Liver (tissue), 9 donors: ENCODE data around the gene NSUN5. TPM values are rescaled to one million over a fixed set of nuclear protein-coding genes. Genes with fewer than 3 reads are reported as not detected.
"Not testable (repeated sequence)": the region's sequence is repeated elsewhere in the genome, so short reads cannot be mapped to it uniquely, and the experiment has no call there.

Experiments
- DNase-seq: peaks from one replicate; pipeline ENCODE4 v3.0.0-alpha.2; 2017; ENCODE audit warnings: low spot score
- H3K27ac ChIP-seq, 2 donors: one replicate each; pipeline ENCODE4 v1.7.0; 2013; ENCODE audit warnings: inconsistent platforms in 2 of 2, low read length in 2 of 2, control low read depth in 1 of 2, low read depth in 1 of 2, mild to moderate bottlenecking in 1 of 2
- H3K27me3 ChIP-seq, 4 donors: one replicate each; pipeline versions ENCODE4 v1.6.1 to v1.7.0; 2013; ENCODE audit warnings: low read length in 3 of 4, inconsistent platforms in 1 of 4, mild to moderate bottlenecking in 1 of 4, moderate library complexity in 1 of 4; ENCODE audit not compliant: control insufficient read depth in 4 of 4, insufficient read depth in 4 of 4
- H3K36me3 ChIP-seq, 4 donors: one replicate each; pipeline versions ENCODE4 v1.6.1 to v1.7.0; 2013; ENCODE audit warnings: low read length in 3 of 4, mild to moderate bottlenecking in 3 of 4, low read depth in 1 of 4, moderate library complexity in 1 of 4; ENCODE audit not compliant: control insufficient read depth in 4 of 4, insufficient read depth in 3 of 4
- H3K4me1 ChIP-seq, 4 donors: one replicate each; pipeline versions ENCODE4 v1.6.1 to v1.7.0; 2013; ENCODE audit warnings: low read length in 3 of 4, mild to moderate bottlenecking in 3 of 4, moderate library complexity in 1 of 4; ENCODE audit not compliant: control insufficient read depth in 4 of 4, insufficient read depth in 4 of 4
- H3K4me3 ChIP-seq, 3 donors: one replicate each; pipeline versions ENCODE4 v1.6.1 to v1.7.0; 2013; ENCODE audit warnings: low read length in 3 of 3, control low read depth in 1 of 3, low read depth in 1 of 3, mild to moderate bottlenecking in 1 of 3
- H3K9ac ChIP-seq, 2 donors: one replicate each; pipeline ENCODE4 v1.7.0; 2013; ENCODE audit warnings: low read length in 2 of 2, mild to moderate bottlenecking in 2 of 2, moderate library complexity in 2 of 2, control low read depth in 1 of 2, low read depth in 1 of 2
- H3K9me3 ChIP-seq, 4 donors: one replicate each; pipeline versions ENCODE4 v1.6.1 to v1.7.0; 2013; ENCODE audit warnings: low read length in 3 of 4; ENCODE audit not compliant: control insufficient read depth in 4 of 4
- FOXA1 ChIP-seq: IDR thresholded peaks from 2 replicates; pipeline ENCODE4 v1.6.1; 2016; ENCODE audit warnings: antibody characterized with exemption
- FOXA2 ChIP-seq: IDR thresholded peaks from 2 replicates; pipeline ENCODE4 v1.6.1; 2016; ENCODE audit warnings: antibody characterized with exemption
- GABPA ChIP-seq, 2 donors: IDR thresholded peaks in 1 of 2; conservative IDR thresholded peaks in 1 of 2; 2 replicates each; pipeline ENCODE4 v1.6.1; 2016; ENCODE audit warnings: antibody characterized with exemption in 2 of 2, mild to moderate bottlenecking in 1 of 2, moderate library complexity in 1 of 2
- HNF4A ChIP-seq, 2 donors: conservative IDR thresholded peaks; 2 replicates each; pipeline ENCODE4 v1.6.1; 2016; ENCODE audit warnings: antibody characterized with exemption in 2 of 2, mild to moderate bottlenecking in 2 of 2
- JUND ChIP-seq, 2 donors: IDR thresholded peaks; 2 replicates each; pipeline ENCODE4 v1.6.1; 2016; ENCODE audit warnings: antibody characterized with exemption in 2 of 2
- RAD21 ChIP-seq, 2 donors: IDR thresholded peaks; 2 replicates each; pipeline ENCODE4 v1.6.1; 2016; ENCODE audit warnings: antibody characterized with exemption in 2 of 2, mild to moderate bottlenecking in 2 of 2
- RXRA ChIP-seq, 2 donors: IDR thresholded peaks; 2 replicates each; pipeline ENCODE4 v1.6.1; 2017 to 2018; ENCODE audit warnings: antibody characterized with exemption in 2 of 2, mild to moderate bottlenecking in 1 of 2
- SP1 ChIP-seq: IDR thresholded peaks from 2 replicates; pipeline ENCODE4 v1.6.1; 2018; ENCODE audit warnings: antibody characterized with exemption, mild to moderate bottlenecking
- WGBS: extraction: QIAGEN DNeasy Blood & Tissue Kit; methylation state at CpG from one replicate; pipeline ENCODE4 v1.1.7; 2013; 5-methylcytosine and 5-hydroxymethylcytosine counted together
- polyA plus RNA-seq, 2 donors: library from polyadenylated mRNA; stranded (reverse) in 1 of 2; unstranded in 1 of 2; fragments of 200-250 nt in 1 of 2; fragments of >200 nt in 1 of 2; fragmentation: Nextera tagmentation in 1 of 2; extraction: Ambion mirVana in 1 of 2; gene quantifications; one replicate each; pipeline versions ENCODE4 v1.2.1 to v1.2.3, GENCODE V29; 2013 to 2015
- total RNA-seq, 2 donors: library from RNA; depleted of rRNA; stranded (reverse); fragments of >200 nt; gene quantifications; one replicate each; pipeline ENCODE4 v1.2.3, GENCODE V29; 2014
- TF ChIP-seq, protein P1 (sequence below): IDR thresholded peaks from 2 replicates; pipeline ENCODE4 v1.6.1; 2016; ENCODE audit warnings: antibody characterized with exemption, mild to moderate bottlenecking
- donor health status: healthy.
- donor health status: healthy.
- donor health status: healthy.
- donor health status: healthy.
- donor health status: healthy.

Gene NSUN5
- total and polyA plus RNA-seq, 4 donors, result 7.2 to 12.4 (median 10.3) TPM

DNA sequence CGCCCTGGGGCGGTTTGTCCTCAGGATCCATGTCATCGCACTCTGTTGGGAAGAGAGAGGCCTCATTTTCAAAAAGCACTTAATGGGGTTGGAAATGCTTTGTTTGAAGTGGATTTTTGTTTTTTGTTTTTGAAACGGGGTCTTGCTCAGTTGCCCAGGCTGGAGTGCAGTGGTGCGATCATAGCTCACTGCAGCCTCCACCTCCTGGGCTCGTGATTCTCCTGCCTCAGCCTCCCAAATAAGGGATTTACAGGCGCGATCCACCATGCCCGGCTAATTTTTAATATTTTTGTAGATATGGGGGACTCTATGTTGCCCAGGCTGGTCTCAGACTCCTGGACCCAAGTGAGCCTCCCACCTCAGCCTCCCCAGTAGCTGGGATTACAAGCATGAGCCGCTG lies 20.1 kb upstream of the NSUN5 start:
- WGBS, result 97% methylated on average over 10 of the region's 10 CpGs
- TF ChIP-seq, protein P1, sequence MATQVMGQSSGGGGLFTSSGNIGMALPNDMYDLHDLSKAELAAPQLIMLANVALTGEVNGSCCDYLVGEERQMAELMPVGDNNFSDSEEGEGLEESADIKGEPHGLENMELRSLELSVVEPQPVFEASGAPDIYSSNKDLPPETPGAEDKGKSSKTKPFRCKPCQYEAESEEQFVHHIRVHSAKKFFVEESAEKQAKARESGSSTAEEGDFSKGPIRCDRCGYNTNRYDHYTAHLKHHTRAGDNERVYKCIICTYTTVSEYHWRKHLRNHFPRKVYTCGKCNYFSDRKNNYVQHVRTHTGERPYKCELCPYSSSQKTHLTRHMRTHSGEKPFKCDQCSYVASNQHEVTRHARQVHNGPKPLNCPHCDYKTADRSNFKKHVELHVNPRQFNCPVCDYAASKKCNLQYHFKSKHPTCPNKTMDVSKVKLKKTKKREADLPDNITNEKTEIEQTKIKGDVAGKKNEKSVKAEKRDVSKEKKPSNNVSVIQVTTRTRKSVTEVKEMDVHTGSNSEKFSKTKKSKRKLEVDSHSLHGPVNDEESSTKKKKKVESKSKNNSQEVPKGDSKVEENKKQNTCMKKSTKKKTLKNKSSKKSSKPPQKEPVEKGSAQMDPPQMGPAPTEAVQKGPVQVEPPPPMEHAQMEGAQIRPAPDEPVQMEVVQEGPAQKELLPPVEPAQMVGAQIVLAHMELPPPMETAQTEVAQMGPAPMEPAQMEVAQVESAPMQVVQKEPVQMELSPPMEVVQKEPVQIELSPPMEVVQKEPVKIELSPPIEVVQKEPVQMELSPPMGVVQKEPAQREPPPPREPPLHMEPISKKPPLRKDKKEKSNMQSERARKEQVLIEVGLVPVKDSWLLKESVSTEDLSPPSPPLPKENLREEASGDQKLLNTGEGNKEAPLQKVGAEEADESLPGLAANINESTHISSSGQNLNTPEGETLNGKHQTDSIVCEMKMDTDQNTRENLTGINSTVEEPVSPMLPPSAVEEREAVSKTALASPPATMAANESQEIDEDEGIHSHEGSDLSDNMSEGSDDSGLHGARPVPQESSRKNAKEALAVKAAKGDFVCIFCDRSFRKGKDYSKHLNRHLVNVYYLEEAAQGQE, result no peak
- TF ChIP-seq FOXA2, result no peak
- TF ChIP-seq RAD21 (IDR thresholded peaks at IDR 0.05), result no peak
- no peak for TF ChIP-seq FOXA1
- no peak for TF ChIP-seq JUND (IDR thresholded peaks at IDR 0.05)
- TF ChIP-seq GABPA (IDR thresholded peaks at IDR 0.05 in 1 of 2, conservative IDR thresholded peaks at IDR 0.05 in 1 of 2), result no peak
- no peak for TF ChIP-seq SP1
- Histone ChIP-seq H3K27me3 (no peaks in the 10 kb centered on the region), H3K9me3 (no peaks in the 10 kb centered on the region), H3K36me3 (no peaks in the 10 kb centered on the region), H3K4me1 (peaks cover 0 to 5% (median 0%) of the 10 kb centered on the region in 4 donors), H3K9ac (no peak overlapping the region), H3K4me3 (no peak overlapping the region), H3K27ac (no peak overlapping the region)
- no peak for DNase-seq

GRCh38 chr7:73327922-73328321 lies 19.3 kb upstream of the NSUN5 start, which contains the start of the genes FKBP6 and TRIM50:
TSS of gene FKBP6 (plus strand) at chr7:73328161. CDS start at chr7:73328429, 268 bp downstream.
TSS of gene TRIM50 (minus strand) at chr7:73328082. CDS start at chr7:73324787, 3,295 bp downstream.
- WGBS, result 96% methylated on average over 43 of the region's 43 CpGs
- H3K36me3 ChIP-seq, H3K9me3 ChIP-seq, H3K27me3 ChIP-seq, H3K27ac ChIP-seq, DNase-seq, H3K4me1 ChIP-seq, H3K4me3 ChIP-seq, H3K9ac ChIP-seq: not testable (repeated sequence)

DNA sequence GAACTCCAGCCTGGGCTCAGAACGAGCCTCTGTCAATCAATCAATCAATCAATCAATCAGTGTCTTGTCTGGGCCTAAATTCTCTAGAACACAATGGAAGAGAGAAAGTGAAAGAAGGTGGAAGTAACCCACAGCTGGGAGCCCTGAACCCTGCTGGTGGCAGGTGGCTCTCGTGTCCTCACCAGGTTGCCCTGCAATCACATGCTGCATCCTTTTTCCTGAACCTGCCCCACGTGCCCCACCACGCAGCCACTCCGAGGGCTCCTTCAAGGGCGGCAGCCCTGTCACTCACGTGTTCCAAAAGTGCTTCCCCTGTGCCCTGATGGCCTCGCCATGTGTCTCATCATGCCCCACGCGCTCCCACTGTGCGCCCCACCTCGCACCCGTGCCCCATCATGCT lies 18.8 kb upstream of the NSUN5 start:
- not testable (repeated sequence) for DNase-seq, H3K4me3 ChIP-seq, H3K9me3 ChIP-seq, H3K27ac ChIP-seq, H3K9ac ChIP-seq, H3K4me1 ChIP-seq, H3K36me3 ChIP-seq, H3K27me3 ChIP-seq
- 81% methylated on average over 11 of the region's 13 CpGs for WGBS

DNA sequence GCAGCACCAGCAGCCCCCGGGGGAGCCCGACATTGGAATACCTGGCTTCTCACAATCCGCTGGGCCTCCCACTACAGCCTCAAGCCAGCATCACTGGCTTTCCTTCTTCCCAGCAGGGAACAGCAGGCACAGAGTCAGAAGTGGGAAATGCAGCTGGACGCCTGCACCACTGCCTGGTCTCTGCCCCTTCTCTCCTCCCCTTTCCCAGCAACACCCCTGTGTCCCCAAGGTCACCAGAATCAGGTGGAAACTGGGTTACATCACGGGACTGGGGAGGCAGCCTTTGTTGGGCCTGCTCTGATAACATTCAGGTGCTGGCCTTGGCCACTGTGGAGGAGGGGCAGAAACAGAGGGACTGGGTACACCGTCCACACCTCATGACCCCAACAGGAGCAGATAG lies 16.8 kb upstream of the NSUN5 start:
- H3K36me3 ChIP-seq, H3K27me3 ChIP-seq, H3K9ac ChIP-seq, H3K4me1 ChIP-seq, DNase-seq, H3K27ac ChIP-seq, H3K9me3 ChIP-seq, H3K4me3 ChIP-seq: not testable (repeated sequence)
- TF ChIP-seq HNF4A (conservative IDR thresholded peaks at IDR 0.05) (peak in 1 of 2 donors; percentile 30), SP1 (peak; percentile 48), RAD21 (IDR thresholded peaks at IDR 0.05) (peak in 1 of 2 donors; percentile 28), RXRA (IDR thresholded peaks at IDR 0.05) (peak in 1 of 2 donors; percentile 36)
- 86% methylated on average over 6 of the region's 6 CpGs for WGBS
